Suprapubic skin (tissue), 4 donors: ENCODE measurements around the gene GRAMD1A.

Experiments
- CTCF ChIP-seq, 2 donors: fragments of 200-600 bp in 1 of 2; fragments of 450-650 bp in 1 of 2; sonication (generic) in 1 of 2; IDR thresholded peaks; one replicate each; pipeline ENCODE4 v1.5.1; 2016 to 2019; ENCODE audit warnings: antibody characterized with exemption in 2 of 2, mild to moderate bottlenecking in 1 of 2, moderate library complexity in 1 of 2
- EP300 ChIP-seq: sonication (generic); formaldehyde crosslinking; IDR thresholded peaks from one replicate; pipeline ENCODE4 v1.6.1; 2017; ENCODE audit warnings: antibody characterized with exemption
- POLR2A ChIP-seq, 2 donors: fragments of 450-650 bp; IDR thresholded peaks; one replicate each; pipeline ENCODE4 v1.6.1; 2017; ENCODE audit warnings: antibody characterized with exemption in 2 of 2, mild to moderate bottlenecking in 2 of 2, moderate library complexity in 2 of 2
- POLR2AphosphoS5 ChIP-seq, 3 donors: sonication (generic); formaldehyde crosslinking; IDR thresholded peaks; one replicate each; pipeline ENCODE4 v1.6.1; 2017; ENCODE audit warnings: antibody characterized with exemption in 3 of 3

- no peak for TF ChIP-seq POLR2A (IDR thresholded peaks at IDR 0.05)
- no peak for TF ChIP-seq CTCF (IDR thresholded peaks at IDR 0.05)
- TF ChIP-seq POLR2AphosphoS5 (IDR thresholded peaks at IDR 0.05): no peak
- no peak for TF ChIP-seq EP300
These were observed 22.3 kb downstream of the GRAMD1A start for GRCh38 chr19:35022460-35022859.
